Fibroblast of skin of scalp (primary cell): ENCODE data around the gene S100A4.
"Not testable (repeated sequence)": the region's sequence is repeated elsewhere in the genome, so short reads cannot be mapped to it uniquely, and the experiment has no call there.

Source experiments
- DNase-seq: peaks from one replicate; pipeline ENCODE4 v3.0.0-alpha.2; 2013

Gene S100A4

GRCh38 chr1:153533689-153534201, 11.9 kb downstream of the S100A4 start:
- DNase-seq, result peak; percentile 93

GRCh38 chr1:153532769-153533599, 12.6 kb downstream of the S100A4 start:
- peak; percentile 91 for DNase-seq

DNA sequence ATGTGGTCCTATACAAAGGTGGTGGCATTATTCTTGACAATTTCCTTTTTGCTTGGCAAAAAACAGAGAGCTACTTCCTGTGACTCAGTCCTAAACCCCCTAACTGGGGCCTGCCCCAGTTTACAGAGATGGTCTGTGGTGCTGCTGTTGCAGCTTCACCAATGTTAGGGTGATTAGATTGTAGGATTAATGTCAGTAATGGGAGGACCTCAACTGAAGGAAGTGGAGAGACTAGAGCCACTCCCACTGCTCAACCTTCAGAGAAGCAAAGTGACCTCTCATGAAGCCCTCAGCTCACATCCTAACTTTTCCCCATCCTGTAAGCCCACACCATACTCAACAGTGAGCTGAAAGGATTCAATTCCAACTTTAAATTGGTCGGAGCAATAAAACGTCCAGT, 13.4 kb downstream of the S100A4 start:
- DNase-seq, result no peak

DNA sequence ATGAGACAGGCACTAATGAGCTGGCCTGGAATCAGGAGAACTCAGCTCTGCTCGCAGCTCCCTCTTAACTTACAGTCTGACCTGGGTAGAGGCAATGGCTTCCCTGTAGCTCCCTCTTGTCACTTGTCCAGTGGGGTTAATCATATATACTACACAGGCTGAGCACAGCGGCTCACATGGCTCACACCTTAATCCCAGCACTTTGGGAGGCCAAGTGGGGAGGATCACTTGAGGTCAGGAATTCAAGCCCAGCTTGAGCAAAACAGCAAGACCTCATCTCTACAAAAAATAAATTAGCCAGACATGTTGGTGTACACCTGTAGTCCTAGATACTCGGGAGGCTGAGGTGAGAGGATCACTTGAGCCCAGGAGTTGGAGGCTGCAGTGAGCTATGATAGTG, 14.0 kb downstream of the S100A4 start:
- DNase-seq, result no peak

- no peak for DNase-seq
These were observed 17.9 kb downstream of the S100A4 start for GRCh38 chr1:153527683-153528040.

- DNase-seq, result no peak
These were observed 18.5 kb downstream of the S100A4 start for GRCh38 chr1:153527023-153527682.

- no peak for DNase-seq
These were observed 19.5 kb downstream of the S100A4 start for GRCh38 chr1:153526132-153526543.

DNA sequence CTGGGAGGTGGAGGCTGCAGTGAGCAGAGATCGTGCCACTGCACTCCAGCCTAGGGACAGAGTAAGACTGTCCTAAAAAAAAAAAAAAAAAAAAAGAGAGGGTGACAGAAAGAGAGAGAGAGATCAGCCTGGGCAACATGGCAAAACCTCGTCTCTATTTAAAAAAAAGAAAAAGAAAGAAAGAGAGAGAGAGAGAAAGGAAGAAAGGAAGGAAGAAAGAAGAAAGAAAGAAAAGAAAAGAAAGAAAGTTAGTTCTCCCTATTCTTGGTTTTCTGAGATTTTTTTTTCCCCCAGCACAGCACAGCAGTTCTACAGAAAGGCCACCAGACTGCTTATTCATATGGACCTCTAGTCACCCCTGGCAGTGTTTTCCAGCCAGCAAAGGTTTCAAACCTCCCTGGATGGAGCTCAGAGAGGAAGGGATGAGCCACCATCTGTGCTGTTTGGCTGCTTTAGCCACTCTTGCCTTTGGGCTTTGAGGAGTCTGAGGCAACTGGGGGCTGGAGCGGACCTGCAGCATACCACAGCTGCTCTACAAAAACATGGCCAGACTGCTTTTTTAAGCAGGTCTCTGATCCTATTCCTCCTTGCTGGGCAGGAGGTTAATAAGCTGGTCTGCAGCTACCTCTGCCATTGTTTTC, 20.4 kb downstream of the S100A4 start:
- no peak for DNase-seq

GRCh38 chr1:153522353-153523048, 23.1 kb downstream of the S100A4 start:
- not testable (repeated sequence) for DNase-seq

DNA sequence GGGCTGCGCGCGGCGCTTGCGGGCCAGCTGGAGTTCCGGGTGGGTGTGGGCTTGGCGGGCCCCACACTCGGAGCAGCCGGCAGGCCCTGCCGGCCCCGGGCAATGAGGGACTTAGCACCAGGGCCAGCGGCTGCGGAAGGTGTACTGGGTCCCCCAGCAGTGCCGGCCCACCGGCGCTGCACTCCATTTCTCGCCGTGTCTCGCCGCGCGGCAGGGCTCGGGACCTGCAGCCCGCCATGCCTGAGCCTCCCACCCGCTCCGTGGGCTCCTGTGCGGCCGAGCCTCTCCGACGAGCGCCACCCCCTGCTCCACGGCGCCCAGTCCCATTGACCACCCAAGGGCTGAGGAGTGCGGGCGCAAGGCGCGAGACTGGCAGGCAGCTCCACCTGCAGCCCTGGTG, 23.8 kb downstream of the S100A4 start:
- not testable (repeated sequence) for DNase-seq

DNA sequence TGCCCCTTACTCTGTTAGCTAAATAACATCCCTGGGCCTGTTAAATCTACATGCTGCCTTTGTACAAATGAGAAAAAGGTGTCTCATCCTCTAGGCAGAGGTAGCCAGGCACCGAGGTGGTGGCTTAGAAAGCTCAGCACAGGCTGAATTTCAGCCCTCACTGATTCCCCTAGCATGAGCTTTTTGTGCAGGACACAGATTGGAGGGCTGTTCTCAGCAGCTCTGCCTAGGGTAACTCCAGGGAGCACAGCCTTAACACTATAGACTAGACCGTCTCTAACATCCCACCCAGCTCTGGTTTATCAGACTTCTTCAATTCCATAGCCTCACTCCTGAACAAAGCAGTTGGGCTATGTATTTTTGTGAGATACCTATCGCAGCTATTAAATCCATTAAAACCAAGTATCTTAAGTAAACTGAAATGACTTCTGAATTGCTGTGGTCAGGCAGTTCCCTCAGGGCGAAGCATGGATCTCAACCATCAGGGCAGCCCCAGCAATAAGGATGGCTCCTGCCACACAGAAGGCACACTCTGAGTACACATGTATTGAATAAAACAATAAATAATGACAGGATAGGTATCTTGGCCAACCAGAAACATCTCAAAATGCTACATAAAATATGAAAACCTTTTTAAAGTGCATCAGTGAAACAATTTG, 24.7 kb downstream of the S100A4 start:
- DNase-seq, result no peak

- not testable (repeated sequence) for DNase-seq
These were observed 25.4 kb downstream of the S100A4 start for GRCh38 chr1:153520137-153520691.

DNA sequence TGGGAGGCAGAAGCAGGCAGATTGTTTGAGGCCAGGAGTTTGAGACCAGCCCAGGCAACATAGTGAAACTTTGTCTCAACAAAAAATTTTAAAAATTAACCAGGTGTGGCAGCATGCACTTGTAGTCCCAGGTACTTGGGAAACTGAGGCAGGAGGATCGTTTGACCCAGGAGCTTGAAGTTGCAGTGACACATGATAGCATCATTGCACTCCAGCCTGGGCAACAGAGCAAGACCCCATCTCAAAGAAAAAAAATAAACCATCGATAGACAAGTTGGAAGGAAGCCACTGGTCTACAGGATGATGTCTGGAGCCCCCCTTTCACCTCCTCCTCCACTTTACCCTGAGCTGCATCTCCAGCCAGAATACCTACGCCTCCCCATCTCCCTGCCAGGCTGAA, 26.4 kb downstream of the S100A4 start:
- DNase-seq, result no peak

DNA sequence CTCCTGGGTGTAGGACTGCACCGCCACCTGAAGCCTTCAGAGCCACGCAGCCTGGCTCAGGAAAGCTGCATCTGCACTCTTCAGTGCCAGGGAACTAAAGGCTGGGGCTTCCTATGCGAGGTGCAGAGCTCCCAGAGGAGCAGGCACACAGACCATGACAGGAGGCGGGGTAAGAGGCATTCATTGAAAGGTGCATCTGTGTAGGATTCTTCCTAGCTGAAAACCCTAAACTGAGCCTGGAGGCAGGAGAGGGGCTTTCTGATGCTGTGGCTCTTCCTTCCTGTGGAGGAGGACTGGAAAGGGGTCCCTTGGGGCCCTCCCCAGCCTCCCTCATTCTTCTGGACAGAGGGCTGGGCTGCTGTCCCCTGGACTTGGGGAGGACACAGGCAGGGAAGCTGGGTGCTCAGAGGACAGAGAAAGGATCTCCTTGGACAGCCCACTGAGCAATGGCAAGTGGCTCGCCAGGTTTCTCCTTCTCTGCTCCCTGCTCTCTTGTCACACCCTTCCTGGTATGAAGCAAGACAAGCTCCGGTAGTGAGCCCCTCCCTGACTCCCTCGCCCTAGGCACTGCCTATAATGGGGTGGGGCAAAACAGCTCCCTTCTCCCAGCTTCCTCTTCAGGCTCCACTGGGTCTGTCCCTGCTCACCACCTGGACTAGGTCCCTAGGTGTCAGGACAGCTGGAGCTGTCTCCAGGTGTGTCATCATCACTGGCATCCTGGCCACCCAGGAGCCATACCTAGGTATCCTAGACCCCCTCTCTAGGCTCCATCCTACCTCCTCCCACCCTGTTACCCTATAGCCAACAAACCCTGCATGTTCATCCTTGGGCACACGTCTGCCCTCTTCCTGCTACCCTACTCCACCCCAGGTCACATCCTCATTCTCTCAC, 29.9 kb downstream of the S100A4 start:
- DNase-seq, result no peak

- no peak for DNase-seq
These were observed 31.9 kb downstream of the S100A4 start for GRCh38 chr1:153513666-153514065.

GRCh38 chr1:153513023-153513422, 32.6 kb downstream of the S100A4 start:
- no peak for DNase-seq

DNA sequence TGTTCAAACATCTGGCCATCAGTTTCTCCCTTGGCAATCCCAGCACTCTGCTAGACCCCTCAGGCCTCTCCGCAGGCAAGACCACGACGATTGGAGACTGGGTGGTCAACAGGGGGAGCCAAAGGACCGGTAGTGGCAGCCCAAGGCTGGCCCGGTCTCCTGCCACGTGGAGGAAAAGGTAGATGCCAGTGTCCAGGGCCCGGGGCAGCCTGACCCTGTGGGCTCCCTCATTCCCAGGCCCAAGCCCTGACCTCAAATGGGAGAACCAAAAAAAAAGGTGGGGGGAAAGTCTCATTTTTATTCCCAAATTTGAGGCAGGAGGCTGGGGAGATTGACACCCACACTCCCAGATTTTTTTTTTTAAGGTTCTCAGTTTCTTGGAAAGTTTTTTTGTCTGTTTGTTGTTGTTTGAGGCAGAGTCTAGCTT, 34.6 kb downstream of the S100A4 start:
- peak; percentile 81 for DNase-seq

GRCh38 chr1:153509729-153510354, 35.8 kb downstream of the S100A4 start:
- peak; percentile 38 for DNase-seq

- no peak for DNase-seq
These were observed 36.6 kb downstream of the S100A4 start for GRCh38 chr1:153509036-153509435.

DNA sequence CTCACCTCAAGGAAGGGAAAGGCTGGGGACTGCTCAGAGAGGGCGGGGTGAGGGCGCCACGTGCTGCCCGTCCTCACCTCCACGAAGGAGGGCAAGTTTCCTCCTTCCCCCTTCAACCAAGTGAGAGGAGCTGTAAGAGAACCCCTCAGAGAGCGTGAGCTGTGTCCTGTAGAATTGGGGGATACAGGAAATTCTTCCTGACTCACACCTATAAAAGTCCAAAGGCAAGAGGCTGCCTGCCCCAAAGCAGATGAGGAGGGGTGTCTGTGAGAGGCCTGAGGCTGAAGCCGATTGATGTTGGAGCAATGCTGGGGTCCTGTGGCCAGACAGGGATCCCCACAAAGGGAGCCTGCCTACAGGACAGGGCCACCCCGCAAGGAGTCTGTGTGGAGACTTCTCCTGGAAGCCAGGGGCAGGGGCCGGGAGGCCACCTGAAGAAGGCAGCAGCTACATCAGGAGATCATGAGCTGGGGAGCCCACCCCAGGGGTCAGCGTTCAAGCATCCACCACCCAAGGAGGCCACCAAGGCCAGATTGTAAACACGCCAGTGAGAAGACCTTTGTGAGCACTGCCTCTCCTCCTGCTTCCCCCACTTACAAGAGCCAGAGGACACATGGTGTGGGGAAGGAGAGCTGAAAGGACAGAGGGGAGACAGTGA, 37.6 kb downstream of the S100A4 start:
- no peak for DNase-seq
